Lower leg skin (tissue), 4 donors: ENCODE results near the gene PJA2. TPM values are rescaled to one million over a fixed set of nuclear protein-coding genes. Genes with fewer than 3 reads are reported as not detected.
"Not testable (repeated sequence)": the region's sequence is repeated elsewhere in the genome, so short reads cannot be mapped to it uniquely, and the experiment has no call there.

Experiments used
- DNase-seq, 2 donors: peaks; one replicate each; pipeline ENCODE4 v3.0.0-alpha.2; 2019; ENCODE audit warnings: low spot score in 2 of 2
- H3K4me3 ChIP-seq: fragments of 200-600 bp; sonication (generic); 2 replicates; pipeline ENCODE4 v1.5.1; 2017; ENCODE audit warnings: mild to moderate bottlenecking, low read depth; ENCODE audit not compliant: poor library complexity, severe bottlenecking
- POLR2A ChIP-seq, 2 donors: fragments of 450-650 bp; IDR thresholded peaks; one replicate each; pipeline ENCODE4 v1.6.1; 2016 to 2017; ENCODE audit warnings: antibody characterized with exemption in 2 of 2, mild to moderate bottlenecking in 1 of 2, moderate library complexity in 1 of 2
- WGBS, 2 donors: methylation state at CpG; one replicate each; pipeline ENCODE4 v1.1.5; 2018; 5-methylcytosine and 5-hydroxymethylcytosine counted together
- intact Hi-C: fragments of 100-400 bp; cut with DNase I; formaldehyde crosslinking; loops from one replicate; pipeline ENCODE4 v1.15.0; 2023; ENCODE audit warnings: low total_unique reads
- total RNA-seq, 4 donors: library from RNA; depleted of rRNA; stranded (reverse); fragments of >200 nt; gene quantifications; one replicate each; pipeline ENCODE4 v1.1.0, GENCODE V29; 2016
- TF ChIP-seq, protein P1 (sequence below), 3 donors: fragments of 450-650 bp; IDR thresholded peaks; one replicate each; pipeline ENCODE4 v1.5.1; 2016; ENCODE audit warnings: antibody characterized with exemption in 3 of 3, mild to moderate bottlenecking in 3 of 3, moderate library complexity in 2 of 3

Gene PJA2
- total RNA-seq, 4 donors from 2014 or later: 49.7 to 65.4 (median 54.8) TPM

DNA sequence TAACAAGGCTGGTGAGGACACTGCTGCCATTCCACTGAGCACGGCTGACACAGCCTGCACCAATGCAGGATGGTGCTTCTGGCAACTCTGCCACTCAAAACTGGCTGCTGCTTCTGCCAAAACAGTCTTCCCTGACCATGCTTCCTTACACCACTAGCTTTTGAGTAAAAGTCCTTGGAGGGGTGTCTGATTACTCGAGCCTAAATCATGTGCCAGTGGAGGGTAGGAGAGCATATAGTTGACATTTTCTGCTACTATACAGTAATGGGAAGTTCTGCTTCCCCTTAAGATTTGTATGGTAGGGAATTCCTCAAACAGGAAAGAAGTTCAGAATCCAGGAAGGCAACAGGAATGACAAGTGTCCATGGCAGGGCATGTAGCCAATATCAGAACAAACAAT lies 12.2 kb upstream of the PJA2 start:
- no peak for DNase-seq
- no peak overlapping the region for H3K4me3 ChIP-seq
- no peak for TF ChIP-seq POLR2A (IDR thresholded peaks at IDR 0.05)
- TF ChIP-seq, protein P1, sequence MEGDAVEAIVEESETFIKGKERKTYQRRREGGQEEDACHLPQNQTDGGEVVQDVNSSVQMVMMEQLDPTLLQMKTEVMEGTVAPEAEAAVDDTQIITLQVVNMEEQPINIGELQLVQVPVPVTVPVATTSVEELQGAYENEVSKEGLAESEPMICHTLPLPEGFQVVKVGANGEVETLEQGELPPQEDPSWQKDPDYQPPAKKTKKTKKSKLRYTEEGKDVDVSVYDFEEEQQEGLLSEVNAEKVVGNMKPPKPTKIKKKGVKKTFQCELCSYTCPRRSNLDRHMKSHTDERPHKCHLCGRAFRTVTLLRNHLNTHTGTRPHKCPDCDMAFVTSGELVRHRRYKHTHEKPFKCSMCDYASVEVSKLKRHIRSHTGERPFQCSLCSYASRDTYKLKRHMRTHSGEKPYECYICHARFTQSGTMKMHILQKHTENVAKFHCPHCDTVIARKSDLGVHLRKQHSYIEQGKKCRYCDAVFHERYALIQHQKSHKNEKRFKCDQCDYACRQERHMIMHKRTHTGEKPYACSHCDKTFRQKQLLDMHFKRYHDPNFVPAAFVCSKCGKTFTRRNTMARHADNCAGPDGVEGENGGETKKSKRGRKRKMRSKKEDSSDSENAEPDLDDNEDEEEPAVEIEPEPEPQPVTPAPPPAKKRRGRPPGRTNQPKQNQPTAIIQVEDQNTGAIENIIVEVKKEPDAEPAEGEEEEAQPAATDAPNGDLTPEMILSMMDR (IDR thresholded peaks at IDR 0.05): no peak
- WGBS, 2 donors: 67 to 68% methylated on average over 2 of the region's 2 CpGs
- intact Hi-C loops: no loop called here

DNA sequence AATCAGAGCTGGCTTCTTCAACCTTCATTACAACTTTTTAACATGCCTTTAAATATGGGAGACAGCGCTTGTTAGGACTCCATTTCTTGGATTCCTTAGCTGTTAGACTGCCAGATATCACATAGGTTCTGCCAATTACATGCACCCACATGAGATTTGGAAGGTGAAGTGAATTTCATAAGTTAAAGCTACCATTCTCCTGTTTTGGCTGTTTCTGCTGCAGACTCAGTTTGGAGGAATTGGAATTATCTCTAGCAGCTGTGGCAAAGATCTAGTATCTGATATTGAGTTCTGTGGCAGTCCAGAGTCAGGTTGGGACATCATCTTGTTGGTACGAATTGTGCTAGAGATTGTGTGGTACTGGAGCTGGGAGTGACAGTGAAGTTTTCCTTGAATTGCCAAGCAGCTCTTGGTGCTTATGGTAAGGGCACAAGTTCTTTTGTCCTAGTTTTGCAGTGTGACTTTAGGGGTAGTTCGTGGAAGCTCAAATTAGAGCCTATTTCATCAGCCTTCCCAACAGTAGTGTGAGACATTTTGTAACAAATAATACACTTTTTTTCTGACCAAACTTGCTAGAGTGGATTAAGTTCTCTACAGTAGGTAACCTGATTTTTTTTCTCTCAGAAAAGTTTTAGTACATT lies 9.1 kb upstream of the PJA2 start:
- H3K4me3 ChIP-seq: no peak overlapping the region
- intact Hi-C loops: no loop called here
- 41 to 53% methylated on average over 3 of the region's 3 CpGs for WGBS, 2 donors
- DNase-seq: no peak
- no peak for TF ChIP-seq POLR2A (IDR thresholded peaks at IDR 0.05)
- TF ChIP-seq, protein P1 (IDR thresholded peaks at IDR 0.05): no peak

DNA sequence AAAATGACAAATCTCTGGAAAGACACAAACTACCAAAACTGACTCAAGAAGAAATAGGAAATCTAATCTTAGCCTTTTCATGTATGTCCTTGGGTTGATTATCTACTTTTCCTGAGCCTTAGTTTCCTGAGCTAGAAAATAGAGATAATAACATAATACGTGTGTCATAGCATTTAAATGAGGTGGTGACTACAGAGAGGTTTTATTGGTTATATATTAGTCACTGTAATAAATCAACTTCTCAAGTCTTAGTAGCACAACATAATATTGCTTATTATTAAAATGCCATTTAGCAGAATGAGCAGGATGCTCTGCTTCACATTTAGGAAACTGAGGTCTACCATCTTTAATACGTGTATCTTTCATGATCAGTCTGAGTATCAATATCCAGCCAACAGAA lies 7.1 kb upstream of the PJA2 start:
- intact Hi-C loops: no loop called here
- H3K4me3 ChIP-seq: no peak overlapping the region
- DNase-seq: no peak
- TF ChIP-seq, protein P1 (IDR thresholded peaks at IDR 0.05): no peak
- TF ChIP-seq POLR2A (IDR thresholded peaks at IDR 0.05): no peak
- 72 to 76% methylated on average over 2 of the region's 2 CpGs for WGBS, 2 donors

DNA sequence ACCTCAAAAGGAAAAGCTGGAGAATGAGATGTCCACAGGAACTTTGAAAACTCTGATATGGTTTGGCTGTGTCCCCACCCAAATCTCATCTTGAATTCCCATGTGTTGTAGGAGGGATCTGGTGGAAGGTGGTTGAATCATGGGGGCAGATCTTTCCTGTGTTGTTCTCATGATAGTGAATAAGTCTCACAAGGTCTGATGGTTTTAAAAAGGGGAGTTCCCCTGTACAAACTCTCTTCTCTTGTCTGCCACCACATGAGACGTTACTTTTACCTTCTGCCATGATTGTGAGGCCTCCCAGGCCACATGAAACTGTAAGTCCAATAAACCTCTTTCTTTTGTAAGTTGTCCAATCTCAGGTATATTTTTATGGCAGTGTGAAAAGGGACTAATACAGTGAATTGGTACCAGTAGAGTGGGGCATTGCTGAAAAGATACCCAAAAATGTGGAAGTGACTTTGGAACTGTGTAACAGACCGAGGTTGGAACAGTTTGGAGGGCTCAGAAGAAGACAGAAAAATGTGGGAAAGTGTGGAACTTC lies 4.2 kb upstream of the PJA2 start:
- intact Hi-C loops, DNase-seq, H3K4me3 ChIP-seq: not testable (repeated sequence)
- WGBS, 2 donors: 90 to 96% methylated on average over 2 of the region's 2 CpGs

DNA sequence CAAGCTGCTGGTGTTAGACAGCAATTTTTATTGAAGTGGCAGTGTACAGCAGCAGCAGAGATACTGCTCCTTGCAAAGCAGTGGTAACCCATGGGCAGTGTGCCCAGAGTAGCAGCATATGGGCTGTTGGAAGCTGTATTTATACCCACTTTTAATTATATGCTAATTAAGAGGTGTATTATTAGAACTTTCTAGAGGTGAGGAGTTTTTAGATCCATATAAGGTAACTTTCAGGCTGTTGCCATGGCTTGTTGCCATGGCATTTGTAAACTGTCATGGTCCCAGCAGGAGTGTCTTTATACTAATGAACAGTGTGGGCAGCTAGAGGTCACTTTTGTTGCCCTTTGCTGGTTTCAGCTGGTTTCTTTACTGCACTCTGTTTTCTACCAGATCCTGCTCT lies 3.7 kb upstream of the PJA2 start:
- no peak for DNase-seq
- H3K4me3 ChIP-seq: no peak overlapping the region
- TF ChIP-seq, protein P1 (IDR thresholded peaks at IDR 0.05): no peak
- TF ChIP-seq POLR2A (IDR thresholded peaks at IDR 0.05): no peak
- intact Hi-C loops: no loop called here

DNA sequence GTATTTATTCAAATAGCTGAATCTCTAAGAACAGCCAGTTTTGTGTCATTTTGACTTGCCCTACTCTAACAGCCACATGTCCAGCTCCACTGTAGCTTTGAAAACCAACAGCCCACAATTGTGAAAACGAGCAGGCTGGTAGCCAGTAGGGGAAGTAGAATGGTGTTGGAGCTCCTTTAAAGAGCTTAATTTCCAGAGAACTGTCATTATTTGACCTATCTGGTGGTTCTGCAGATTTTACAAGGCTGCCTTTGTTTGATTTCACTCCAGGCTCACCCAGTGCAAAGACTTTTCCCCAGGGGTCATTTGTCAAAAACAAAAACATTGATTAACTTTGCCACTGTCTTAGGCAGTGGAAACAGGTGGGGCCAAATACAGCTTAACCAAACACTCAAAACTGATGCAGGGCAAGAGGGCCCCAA lies 3.2 kb upstream of the PJA2 start:
- TF ChIP-seq, protein P1 (IDR thresholded peaks at IDR 0.05): no peak
- TF ChIP-seq POLR2A (IDR thresholded peaks at IDR 0.05): no peak
- H3K4me3 ChIP-seq: no peak overlapping the region
- intact Hi-C loops: no loop called here
- WGBS, 2 donors: 35 to 43% methylated on average over 1 of the region's 1 CpG
- no peak for DNase-seq
